ENCODE data around the gene NAALADL2.

DNA sequence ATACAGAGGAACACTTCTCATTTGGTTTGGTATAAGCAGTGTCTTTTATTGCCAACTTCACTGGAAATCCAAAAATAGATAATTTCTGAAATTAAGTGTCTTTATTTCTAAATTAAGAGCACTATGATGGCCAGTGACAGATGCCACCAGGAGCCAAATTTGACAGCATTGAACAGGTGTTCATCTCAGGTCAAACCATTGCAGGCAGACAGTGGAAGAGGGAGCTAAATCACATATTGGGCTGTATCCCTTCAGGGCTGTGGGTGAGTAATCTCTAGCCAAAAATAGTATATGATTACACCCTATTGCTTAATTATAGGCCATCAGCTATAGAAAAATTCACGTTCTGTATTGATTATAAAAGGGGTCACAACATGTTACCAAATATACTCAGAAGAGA, 457.7 kb downstream of the NAALADL2 start:
- no peak for TF ChIP-seq CTCF (conservative IDR thresholded peaks at IDR 0.05)
- no peak for TF ChIP-seq ZFX (IDR thresholded peaks at IDR 0.05)
